GM18951 (cell line): ENCODE measurements around the gene SNRNP48.

Experiments
- POLR2A ChIP-seq: IDR thresholded peaks from 4 replicates; pipeline ENCODE4 v1.6.1; 2011; ENCODE audit warnings: mild to moderate bottlenecking; ENCODE audit not compliant: insufficient read length, insufficient read depth; ENCODE audit errors: extremely low read depth
- in situ Hi-C: fragments of 300-500 bp; cut with MboI; formaldehyde crosslinking; loops from one replicate; pipeline ENCODE4 v1.12.0; 2022; ENCODE audit warnings: low sequenced_read_pairs, mixed read lengths, inconsistent platforms; ENCODE audit not compliant: unreplicated experiment

The SNRNP48 gene

GRCh38 chr6:7633361-7633760 lies 43.4 kb downstream of the SNRNP48 start:
- no peak for TF ChIP-seq POLR2A
- in situ Hi-C loops = no loop called here

GRCh38 chr6:7636151-7636550 lies 46.2 kb downstream of the SNRNP48 start:
- in situ Hi-C loops = no loop called here

GRCh38 chr6:7637533-7637932 lies 47.5 kb downstream of the SNRNP48 start:
- TF ChIP-seq POLR2A = no peak
- in situ Hi-C loops = no loop called here

More at GRCh38 chr6:7636151-7636550, 46.2 kb downstream of the SNRNP48 start:
- no peak for TF ChIP-seq POLR2A

- in situ Hi-C loops = no loop called here
- TF ChIP-seq POLR2A = no peak
Measured at GRCh38 chr6:7639427-7639826, 49.4 kb downstream of the SNRNP48 start.

GRCh38 chr6:7640016-7640415 lies 50.0 kb downstream of the SNRNP48 start:
- TF ChIP-seq POLR2A = no peak
- in situ Hi-C loops = no loop called here

- in situ Hi-C loops = no loop called here
- no peak for TF ChIP-seq POLR2A
Measured at GRCh38 chr6:7640607-7641577, 50.9 kb downstream of the SNRNP48 start.

- TF ChIP-seq POLR2A = no peak
- in situ Hi-C loops = no loop called here
Measured at GRCh38 chr6:7642791-7643190, 52.8 kb downstream of the SNRNP48 start.

GRCh38 chr6:7644417-7644816 lies 54.4 kb downstream of the SNRNP48 start:
- in situ Hi-C loops = no loop called here

GRCh38 chr6:7646394-7646793 lies 56.4 kb downstream of the SNRNP48 start:
- in situ Hi-C loops = no loop called here
- no peak for TF ChIP-seq POLR2A

More at GRCh38 chr6:7644417-7644816, 54.4 kb downstream of the SNRNP48 start:
- no peak for TF ChIP-seq POLR2A

- TF ChIP-seq POLR2A = no peak
- in situ Hi-C loops = no loop called here
Measured at GRCh38 chr6:7647504-7647903, 57.5 kb downstream of the SNRNP48 start.

GRCh38 chr6:7649037-7649810 lies 59.2 kb downstream of the SNRNP48 start:
- in situ Hi-C loops = no loop called here
- TF ChIP-seq POLR2A = no peak

GRCh38 chr6:7650878-7651277 lies 60.9 kb downstream of the SNRNP48 start:
- no peak for TF ChIP-seq POLR2A
- in situ Hi-C loops = no loop called here

- in situ Hi-C loops = no loop called here
- TF ChIP-seq POLR2A = no peak
Measured at GRCh38 chr6:7652957-7653356, 63.0 kb downstream of the SNRNP48 start.
